Sigmoid colon (tissue), 7 donors: ENCODE measurements around the gene GEN1. TPM values are rescaled to one million over a fixed set of nuclear protein-coding genes. Genes with fewer than 3 reads are reported as not detected.
A peak's percentile ranks its signal among the peaks of the same experiment; 100 is the strongest.

Experiments used
- DNase-seq: peaks from one replicate; pipeline ENCODE4 v3.0.0-alpha.2; 2019
- H3K27ac ChIP-seq, 4 donors: fragments of 200-600 bp; sonication (generic); one replicate each; pipeline ENCODE4 v1.5.1; 2016 to 2019; ENCODE audit warnings: mild to moderate bottlenecking in 1 of 4
- H3K27me3 ChIP-seq, 3 donors: fragments of 200-600 bp; sonication (generic); one replicate each; pipeline ENCODE4 v1.5.1; 2019; ENCODE audit warnings: mild to moderate bottlenecking in 1 of 3
- H3K36me3 ChIP-seq, 4 donors: fragments of 200-600 bp; sonication (generic); one replicate each; pipeline ENCODE4 v1.5.1; 2016 to 2019
- H3K4me1 ChIP-seq, 4 donors: fragments of 200-600 bp; sonication (generic); one replicate each; pipeline ENCODE4 v1.5.1; 2017 to 2019
- H3K4me3 ChIP-seq, 4 donors: fragments of 200-600 bp; sonication (generic); one replicate each; pipeline ENCODE4 v1.5.1; 2017 to 2019; ENCODE audit warnings: mild to moderate bottlenecking in 2 of 4, moderate library complexity in 1 of 4
- H3K9me3 ChIP-seq, 4 donors: fragments of 200-600 bp in 3 of 4; sonication (generic) in 3 of 4; one replicate each; pipeline versions ENCODE4 v1.5.1 to v1.6.1; 2013 to 2019
- EP300 ChIP-seq, 4 donors: sonication (generic); formaldehyde crosslinking; IDR thresholded peaks; one replicate each; pipeline ENCODE4 v1.6.1; 2017; ENCODE audit warnings: antibody characterized with exemption in 4 of 4
- POLR2A ChIP-seq, 2 donors: fragments of 450-650 bp; IDR thresholded peaks; one replicate each; pipeline ENCODE4 v1.6.1; 2016; ENCODE audit warnings: antibody characterized with exemption in 2 of 2, mild to moderate bottlenecking in 2 of 2, moderate library complexity in 2 of 2
- POLR2AphosphoS5 ChIP-seq, 4 donors: sonication (generic); formaldehyde crosslinking; IDR thresholded peaks; one replicate each; pipeline ENCODE4 v1.6.1; 2017; ENCODE audit warnings: antibody characterized with exemption in 4 of 4
- WGBS, 2 donors: extraction: QIAGEN DNeasy Blood & Tissue Kit; methylation state at CpG; one replicate each; pipeline ENCODE4 v1.1.7; 2013; 5-methylcytosine and 5-hydroxymethylcytosine counted together
- intact Hi-C: fragments of 100-400 bp; cut with DNase I; formaldehyde crosslinking; loops from one replicate; pipeline ENCODE4 v1.15.1; 2023
- polyA plus RNA-seq, 3 donors: library from polyadenylated mRNA; stranded (reverse); fragments of 200-250 nt; gene quantifications; one replicate each; pipeline ENCODE4 v1.2.3, GENCODE V29; 2013
- total RNA-seq, 4 donors: library from RNA; depleted of rRNA; stranded (reverse); fragments of >200 nt; gene quantifications; one replicate each; pipeline ENCODE4 v1.1.0, GENCODE V29; 2016
- TF ChIP-seq, protein P1 (sequence below), 4 experiments: fragments of 450-650 bp in 3 of 4; fragments of 200-600 bp in 1 of 4; IDR thresholded peaks; one replicate each; pipeline ENCODE4 v1.5.1; 2016 to 2019; ENCODE audit warnings: antibody characterized with exemption in 4 of 4, mild to moderate bottlenecking in 3 of 4, moderate library complexity in 2 of 4
- donor health status: healthy with polysubstance abuse.
- donor health status: Bipolar disorder and iron deficiency.
- donor health status: healthy.

The GEN1 gene
- total and polyA plus RNA-seq, 7 donors = 0.49 to 9.0 (median 2.8) TPM

DNA sequence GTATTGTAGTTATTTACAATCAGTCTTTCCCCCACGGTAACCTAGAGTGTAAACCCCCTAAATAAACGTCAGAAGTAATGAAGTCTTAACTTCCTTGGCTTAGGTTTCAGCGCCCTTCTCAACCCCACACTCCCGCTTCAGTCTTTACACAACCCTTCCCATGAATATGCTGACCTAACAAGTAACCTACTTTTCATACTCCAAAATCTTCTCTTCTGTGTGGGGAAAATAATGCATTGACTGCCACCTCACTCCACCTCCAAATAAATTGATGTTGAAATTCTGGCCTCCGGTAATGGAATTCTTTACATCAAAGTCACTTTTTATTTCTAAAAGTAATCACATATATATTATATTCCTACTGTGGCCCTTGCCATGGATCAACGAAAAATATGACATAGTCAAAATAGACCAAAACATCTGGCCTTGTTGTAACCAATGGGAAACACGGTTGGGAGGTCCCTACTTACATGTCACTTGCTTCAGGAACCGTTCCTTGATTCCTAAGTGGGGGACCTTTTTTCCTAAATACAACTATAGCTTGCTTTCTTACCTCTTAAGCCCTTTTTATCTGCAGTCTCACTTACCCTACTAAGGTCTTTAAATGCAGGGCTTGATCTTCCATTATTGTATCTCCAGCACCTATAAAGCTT is 961 bp downstream of the GEN1 start:
- Histone ChIP-seq H3K4me1 (peaks cover 0 to 20% (median 16%) of the 10 kb centered on the region in 4 donors), H3K27me3 (no peaks in the 10 kb centered on the region), H3K27ac (peak overlapping the region in 3 of 4 donors; percentile 93 to 98 (median 95)), H3K4me3 (peak overlapping the region in 3 of 4 donors; percentile 90 to 92 (median 91)), H3K9me3 (no peaks in the 10 kb centered on the region), H3K36me3 (no peaks in the 10 kb centered on the region)
- DNase-seq = no peak
- WGBS, 2 donors = 18 to 19% methylated on average over 8 of the region's 8 CpGs
- intact Hi-C loops = no loop called here
- TF ChIP-seq EP300 (IDR thresholded peaks at IDR 0.05) (no peak), POLR2AphosphoS5 (IDR thresholded peaks at IDR 0.05) (no peak), POLR2A (IDR thresholded peaks at IDR 0.05) (no peak)
- TF ChIP-seq, protein P1, sequence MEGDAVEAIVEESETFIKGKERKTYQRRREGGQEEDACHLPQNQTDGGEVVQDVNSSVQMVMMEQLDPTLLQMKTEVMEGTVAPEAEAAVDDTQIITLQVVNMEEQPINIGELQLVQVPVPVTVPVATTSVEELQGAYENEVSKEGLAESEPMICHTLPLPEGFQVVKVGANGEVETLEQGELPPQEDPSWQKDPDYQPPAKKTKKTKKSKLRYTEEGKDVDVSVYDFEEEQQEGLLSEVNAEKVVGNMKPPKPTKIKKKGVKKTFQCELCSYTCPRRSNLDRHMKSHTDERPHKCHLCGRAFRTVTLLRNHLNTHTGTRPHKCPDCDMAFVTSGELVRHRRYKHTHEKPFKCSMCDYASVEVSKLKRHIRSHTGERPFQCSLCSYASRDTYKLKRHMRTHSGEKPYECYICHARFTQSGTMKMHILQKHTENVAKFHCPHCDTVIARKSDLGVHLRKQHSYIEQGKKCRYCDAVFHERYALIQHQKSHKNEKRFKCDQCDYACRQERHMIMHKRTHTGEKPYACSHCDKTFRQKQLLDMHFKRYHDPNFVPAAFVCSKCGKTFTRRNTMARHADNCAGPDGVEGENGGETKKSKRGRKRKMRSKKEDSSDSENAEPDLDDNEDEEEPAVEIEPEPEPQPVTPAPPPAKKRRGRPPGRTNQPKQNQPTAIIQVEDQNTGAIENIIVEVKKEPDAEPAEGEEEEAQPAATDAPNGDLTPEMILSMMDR (IDR thresholded peaks at IDR 0.05) = no peak

DNA sequence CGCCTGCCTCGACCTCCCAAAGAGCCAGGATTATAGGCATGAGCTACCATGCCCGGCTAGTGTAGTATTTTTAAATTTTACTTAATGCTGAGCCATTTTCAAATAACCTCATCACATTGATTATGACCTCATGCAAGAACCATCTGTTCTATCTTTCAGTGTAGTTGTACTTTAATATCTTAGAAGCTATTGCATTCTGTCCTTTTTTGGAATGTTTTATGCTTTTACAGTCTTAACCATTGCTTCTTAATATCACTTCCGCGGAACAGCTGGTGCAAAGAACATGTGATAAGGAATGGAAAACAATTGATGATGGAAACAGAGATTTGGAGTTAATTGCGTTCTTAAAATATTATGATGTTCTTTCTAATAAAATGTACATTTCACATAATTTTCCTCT is 2.7 kb downstream of the GEN1 start:
- Histone ChIP-seq H3K36me3 (no peaks in the 10 kb centered on the region), H3K4me1 (peaks cover 0 to 20% (median 16%) of the 10 kb centered on the region in 4 donors), H3K27ac (no peak overlapping the region), H3K4me3 (no peak overlapping the region), H3K27me3 (no peaks in the 10 kb centered on the region), H3K9me3 (no peaks in the 10 kb centered on the region)
- DNase-seq = no peak
- no peak for TF ChIP-seq POLR2A (IDR thresholded peaks at IDR 0.05)
- no peak for TF ChIP-seq POLR2AphosphoS5 (IDR thresholded peaks at IDR 0.05)
- TF ChIP-seq, protein P1 (IDR thresholded peaks at IDR 0.05) = no peak
- TF ChIP-seq EP300 (IDR thresholded peaks at IDR 0.05) = no peak
- intact Hi-C loops = no loop called here
- WGBS, 2 donors = 44 to 81% methylated on average over 6 of the region's 6 CpGs

DNA sequence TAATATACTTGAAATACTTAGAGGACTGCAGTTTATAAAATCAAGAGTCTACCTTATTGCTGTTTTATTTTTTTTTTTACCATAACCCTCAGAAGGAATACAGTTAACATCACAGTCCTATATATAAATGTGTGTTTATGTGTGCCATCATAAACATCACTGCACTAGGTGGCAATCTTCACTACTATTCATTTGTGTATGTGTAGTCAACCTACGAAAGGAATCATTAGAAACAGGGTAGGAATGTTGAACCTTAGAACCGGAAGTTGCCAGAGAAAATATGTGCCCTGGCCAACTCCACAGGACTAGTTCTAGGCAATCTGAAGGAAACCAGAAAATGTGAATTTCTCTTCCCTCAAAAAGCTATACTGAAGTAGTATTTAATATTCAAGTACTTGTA is 3.4 kb downstream of the GEN1 start:
- peaks cover 0 to 16% (median 15%) of the 10 kb centered on the region in 4 donors for H3K4me1 ChIP-seq
- TF ChIP-seq, protein P1 (IDR thresholded peaks at IDR 0.05) = no peak
- no peak for TF ChIP-seq EP300 (IDR thresholded peaks at IDR 0.05)
- TF ChIP-seq POLR2A (IDR thresholded peaks at IDR 0.05) = no peak
- TF ChIP-seq POLR2AphosphoS5 (IDR thresholded peaks at IDR 0.05) = no peak
- intact Hi-C loops = no loop called here
- no peaks in the 10 kb centered on the region for H3K36me3 ChIP-seq
- 19 to 55% methylated on average over 2 of the region's 2 CpGs for WGBS, 2 donors
- H3K27me3 ChIP-seq = no peaks in the 10 kb centered on the region
- H3K27ac ChIP-seq = no peak overlapping the region
- no peak overlapping the region for H3K4me3 ChIP-seq
- no peaks in the 10 kb centered on the region for H3K9me3 ChIP-seq
- DNase-seq = no peak

DNA sequence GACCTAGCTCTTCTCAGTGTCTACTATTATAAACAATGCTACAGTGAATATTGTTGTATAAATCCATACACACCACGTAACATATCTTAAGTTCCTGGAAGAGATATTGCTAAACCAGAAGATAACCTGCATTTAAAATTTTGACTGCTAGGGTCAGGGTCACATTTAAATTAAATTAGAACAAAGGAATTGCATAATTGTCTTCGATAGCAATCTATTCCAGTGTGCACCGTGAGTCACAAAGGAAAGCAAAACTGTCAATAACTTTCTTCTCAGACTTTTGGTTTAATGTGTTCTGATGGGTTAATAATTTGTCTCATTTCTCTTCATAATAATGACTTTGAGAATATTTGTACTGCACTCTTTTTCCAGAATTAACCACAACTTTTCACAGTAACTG is 4.2 kb downstream of the GEN1 start:
- TF ChIP-seq POLR2A (IDR thresholded peaks at IDR 0.05) (no peak), POLR2AphosphoS5 (IDR thresholded peaks at IDR 0.05) (no peak), EP300 (IDR thresholded peaks at IDR 0.05) (no peak)
- TF ChIP-seq, protein P1 (IDR thresholded peaks at IDR 0.05) = no peak

More for the DNA sequence above, 4.2 kb downstream of the GEN1 start:
- Histone ChIP-seq H3K4me1 (peaks cover 0 to 9% (median 8%) of the 10 kb centered on the region in 4 donors), H3K9me3 (no peaks in the 10 kb centered on the region), H3K27ac (no peak overlapping the region), H3K27me3 (no peaks in the 10 kb centered on the region), H3K4me3 (no peak overlapping the region), H3K36me3 (no peaks in the 10 kb centered on the region)
- no peak for DNase-seq
- WGBS, 2 donors = 73 to 81% methylated on average over 3 of the region's 3 CpGs
- intact Hi-C loops = no loop called here
